ENCODE measurements around the gene PLPPR1. TPM values are rescaled to one million over a fixed set of nuclear protein-coding genes. Genes with fewer than 3 reads are reported as not detected.

PLPPR1 gene
- total and polyA plus RNA-seq, 2 experiments from 2014 or later, result 1.3 to 3.7 TPM

DNA sequence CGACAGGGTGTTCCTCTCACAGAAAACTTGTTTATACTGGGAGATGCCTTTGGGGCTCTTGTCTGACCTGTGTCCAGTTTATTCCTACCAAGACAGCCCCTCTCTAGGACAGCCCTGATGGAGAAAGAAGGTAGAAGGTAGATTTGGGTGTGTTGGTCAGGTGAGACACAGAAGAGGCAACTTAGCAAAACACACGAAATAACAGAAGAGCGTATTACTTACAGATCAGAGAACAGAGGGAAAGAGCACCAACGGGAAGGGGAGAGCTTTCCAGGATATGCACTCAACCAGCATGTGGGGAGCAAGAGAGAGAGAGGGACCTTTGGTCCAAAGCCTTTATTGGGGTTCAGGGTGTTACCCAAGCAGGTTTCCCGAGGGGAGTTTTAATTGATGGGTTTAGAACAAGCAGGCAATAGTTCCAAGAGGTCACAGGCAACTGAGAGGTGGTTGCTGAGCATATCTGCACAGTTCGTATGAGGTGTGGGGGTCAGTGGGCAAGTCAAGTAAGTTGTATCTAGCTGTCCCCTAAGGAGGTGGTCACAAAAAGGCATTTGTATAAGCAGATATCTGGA lies 324.5 kb downstream of the PLPPR1 start:
- peak overlapping the region; percentile 52; the same call in 1 of the 2 replicates for H2AFZ ChIP-seq
- H3K27me3 Mint-ChIP-seq (ENCODE audit: insufficient read depth, low read depth, poor library complexity), result peaks cover 4% of the 10 kb centered on the region
- H3F3A ChIP-seq (replicated peaks; ENCODE audit: low read depth), result no peaks in the 10 kb centered on the region
- H3K27me3 ChIP-seq (ENCODE audit: insufficient read depth), result no peaks in the 10 kb centered on the region
- no peak overlapping the region for H3K27ac Mint-ChIP-seq
- TF ChIP-seq POLR2AphosphoS5 (IDR thresholded peaks at IDR 0.05; ENCODE audit: low read depth) (no peak), CTCF (conservative IDR thresholded peaks at IDR 0.05; ENCODE audit: low read depth in 2 of 2) (no peak)
- TF ChIP-seq, protein P1, sequence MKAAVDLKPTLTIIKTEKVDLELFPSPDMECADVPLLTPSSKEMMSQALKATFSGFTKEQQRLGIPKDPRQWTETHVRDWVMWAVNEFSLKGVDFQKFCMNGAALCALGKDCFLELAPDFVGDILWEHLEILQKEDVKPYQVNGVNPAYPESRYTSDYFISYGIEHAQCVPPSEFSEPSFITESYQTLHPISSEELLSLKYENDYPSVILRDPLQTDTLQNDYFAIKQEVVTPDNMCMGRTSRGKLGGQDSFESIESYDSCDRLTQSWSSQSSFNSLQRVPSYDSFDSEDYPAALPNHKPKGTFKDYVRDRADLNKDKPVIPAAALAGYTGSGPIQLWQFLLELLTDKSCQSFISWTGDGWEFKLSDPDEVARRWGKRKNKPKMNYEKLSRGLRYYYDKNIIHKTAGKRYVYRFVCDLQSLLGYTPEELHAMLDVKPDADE (IDR thresholded peaks at IDR 0.05), result no peak
- no peak overlapping the region for H3K4me3 Mint-ChIP-seq
- ATAC-seq (no peak), DNase-seq (ENCODE audit: low spot score) (no peak)
- H3K4me1 ChIP-seq (ENCODE audit: insufficient read depth), result no peaks in the 10 kb centered on the region
- no peaks in the 10 kb centered on the region for H3K79me2 ChIP-seq (replicated peaks; ENCODE audit: insufficient read depth)
- no peaks in the 10 kb centered on the region for H3K36me3 ChIP-seq (ENCODE audit: insufficient read depth)
- H3K9me2 ChIP-seq (ENCODE audit: insufficient read depth), result peaks cover 5% of the 10 kb centered on the region; the same call in 1 of the 2 replicates
- no peak overlapping the region for H3K4me3 ChIP-seq
- H3K4me1 Mint-ChIP-seq, result no peaks in the 10 kb centered on the region
- H3K27ac ChIP-seq (ENCODE audit: low read depth), result no peak overlapping the region
- H3K4me2 ChIP-seq, result no peak overlapping the region
- H3K36me3 Mint-ChIP-seq (ENCODE audit: low read depth), result no peaks in the 10 kb centered on the region
- no peaks in the 10 kb centered on the region for H4K20me1 ChIP-seq (replicated peaks; ENCODE audit: insufficient read depth)
- peaks cover 3% of the 10 kb centered on the region; the same call in 1 of the 3 replicates for H3K9me3 Mint-ChIP-seq

GRCh38 chr9:101353683-101354082 lies 325.2 kb downstream of the PLPPR1 start:
- no peaks in the 10 kb centered on the region for H3K36me3 Mint-ChIP-seq (ENCODE audit: low read depth)
- no peak overlapping the region for H3K4me3 Mint-ChIP-seq
- no peak overlapping the region for H3K27ac ChIP-seq (ENCODE audit: low read depth)
- H3K4me1 Mint-ChIP-seq, result no peaks in the 10 kb centered on the region
- no peaks in the 10 kb centered on the region for H3K79me2 ChIP-seq (replicated peaks; ENCODE audit: insufficient read depth)
- DNase-seq (ENCODE audit: low spot score) (no peak), ATAC-seq (no peak)
- H2AFZ ChIP-seq, result no peak overlapping the region
- H3K4me3 ChIP-seq, result no peak overlapping the region
- no peak overlapping the region for H3K4me2 ChIP-seq
- H3K4me1 ChIP-seq (ENCODE audit: insufficient read depth), result no peaks in the 10 kb centered on the region
- no peaks in the 10 kb centered on the region for H3F3A ChIP-seq (replicated peaks; ENCODE audit: low read depth)
- H3K27ac Mint-ChIP-seq, result no peak overlapping the region
- H3K27me3 ChIP-seq (ENCODE audit: insufficient read depth), result no peaks in the 10 kb centered on the region
- H3K9me3 Mint-ChIP-seq, result peaks cover 3% of the 10 kb centered on the region; the same call in 1 of the 3 replicates
- no peaks in the 10 kb centered on the region for H4K20me1 ChIP-seq (replicated peaks; ENCODE audit: insufficient read depth)
- peaks cover 4% of the 10 kb centered on the region for H3K27me3 Mint-ChIP-seq (ENCODE audit: insufficient read depth, low read depth, poor library complexity)
- H3K9me2 ChIP-seq (ENCODE audit: insufficient read depth), result peaks cover 10% of the 10 kb centered on the region; the same call in 1 of the 2 replicates
- TF ChIP-seq, protein P1 (IDR thresholded peaks at IDR 0.05), result no peak
- no peak for TF ChIP-seq STAT1 (IDR thresholded peaks at IDR 0.05; ENCODE audit: unreplicated experiment)
- H3K36me3 ChIP-seq (ENCODE audit: insufficient read depth), result no peaks in the 10 kb centered on the region

All from GM23338 (cell line).